ENCODE data around the gene DENND2C.

DNA sequence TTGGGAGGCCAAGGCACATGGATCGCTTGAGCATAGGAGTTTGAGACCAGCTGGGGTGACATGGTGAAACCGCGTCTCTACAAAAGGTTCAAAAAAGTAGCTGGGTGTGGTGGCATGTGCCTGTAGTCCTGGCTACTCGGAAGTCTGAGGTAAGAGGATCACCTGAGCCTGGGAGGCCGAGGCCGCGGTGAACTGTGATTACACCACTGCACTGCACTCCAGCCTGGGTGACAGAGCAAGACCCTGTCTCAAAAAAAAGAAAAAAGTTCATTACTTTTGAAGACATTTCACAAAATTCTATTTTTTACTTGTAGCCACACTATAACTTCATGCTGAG, 2.1 kb upstream of the DENND2C start:
- TF ChIP-seq, protein P1, sequence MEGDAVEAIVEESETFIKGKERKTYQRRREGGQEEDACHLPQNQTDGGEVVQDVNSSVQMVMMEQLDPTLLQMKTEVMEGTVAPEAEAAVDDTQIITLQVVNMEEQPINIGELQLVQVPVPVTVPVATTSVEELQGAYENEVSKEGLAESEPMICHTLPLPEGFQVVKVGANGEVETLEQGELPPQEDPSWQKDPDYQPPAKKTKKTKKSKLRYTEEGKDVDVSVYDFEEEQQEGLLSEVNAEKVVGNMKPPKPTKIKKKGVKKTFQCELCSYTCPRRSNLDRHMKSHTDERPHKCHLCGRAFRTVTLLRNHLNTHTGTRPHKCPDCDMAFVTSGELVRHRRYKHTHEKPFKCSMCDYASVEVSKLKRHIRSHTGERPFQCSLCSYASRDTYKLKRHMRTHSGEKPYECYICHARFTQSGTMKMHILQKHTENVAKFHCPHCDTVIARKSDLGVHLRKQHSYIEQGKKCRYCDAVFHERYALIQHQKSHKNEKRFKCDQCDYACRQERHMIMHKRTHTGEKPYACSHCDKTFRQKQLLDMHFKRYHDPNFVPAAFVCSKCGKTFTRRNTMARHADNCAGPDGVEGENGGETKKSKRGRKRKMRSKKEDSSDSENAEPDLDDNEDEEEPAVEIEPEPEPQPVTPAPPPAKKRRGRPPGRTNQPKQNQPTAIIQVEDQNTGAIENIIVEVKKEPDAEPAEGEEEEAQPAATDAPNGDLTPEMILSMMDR (conservative IDR thresholded peaks at IDR 0.05), result no peak
- no peak for TF ChIP-seq ZFX (IDR thresholded peaks at IDR 0.05)

All from C4-2B (cell line).